SK-N-SH treated with all-trans-retinoic acid at 6 μM for 48 hours (cell line): Measurements from ENCODE around the gene STARD13.

Experiments used
- PPARA ChIP-seq: fragments of 250-450 bp; sonication (Bioruptor Pico); IDR thresholded peaks from 2 replicates; pipeline ENCODE4 v1.5.0; 2020; ENCODE audit warnings: mild to moderate bottlenecking, borderline replicate concordance
- RARB ChIP-seq: fragments of 250-450 bp; sonication (Bioruptor Pico); IDR thresholded peaks from 2 replicates; pipeline ENCODE4 v1.8.0; 2021; ENCODE audit warnings: mild to moderate bottlenecking, moderate library complexity
- ZNF70 ChIP-seq: fragments of 450-650 bp; formaldehyde crosslinking; IDR thresholded peaks from 2 replicates; pipeline ENCODE4 v1.5.0; 2020; ENCODE audit warnings: mild to moderate bottlenecking, moderate library complexity
- TF ChIP-seq, protein P1 (sequence below): fragments of 250-450 bp; sonication (Bioruptor Pico); IDR thresholded peaks from 2 replicates; pipeline ENCODE4 v1.5.1; 2020; ENCODE audit warnings: low read depth, mild to moderate bottlenecking, moderate library complexity

- TF ChIP-seq, protein P1, sequence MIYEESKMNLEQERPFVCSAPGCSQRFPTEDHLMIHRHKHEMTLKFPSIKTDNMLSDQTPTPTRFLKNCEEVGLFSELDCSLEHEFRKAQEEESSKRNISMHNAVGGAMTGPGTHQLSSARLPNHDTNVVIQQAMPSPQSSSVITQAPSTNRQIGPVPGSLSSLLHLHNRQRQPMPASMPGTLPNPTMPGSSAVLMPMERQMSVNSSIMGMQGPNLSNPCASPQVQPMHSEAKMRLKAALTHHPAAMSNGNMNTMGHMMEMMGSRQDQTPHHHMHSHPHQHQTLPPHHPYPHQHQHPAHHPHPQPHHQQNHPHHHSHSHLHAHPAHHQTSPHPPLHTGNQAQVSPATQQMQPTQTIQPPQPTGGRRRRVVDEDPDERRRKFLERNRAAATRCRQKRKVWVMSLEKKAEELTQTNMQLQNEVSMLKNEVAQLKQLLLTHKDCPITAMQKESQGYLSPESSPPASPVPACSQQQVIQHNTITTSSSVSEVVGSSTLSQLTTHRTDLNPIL (CRISPR knock-in tag): no peak
- TF ChIP-seq PPARA (CRISPR knock-in tag): no peak
- no peak for TF ChIP-seq RARB
- TF ChIP-seq ZNF70 (CRISPR knock-in tag): no peak
These were observed 67.5 kb downstream of the STARD13 start for GRCh38 chr13:33218020-33218419.
